Heart left ventricle (tissue), 13 donors: ENCODE data around the gene DUSP6.

Experiments used
- POLR2A ChIP-seq, 2 donors: fragments of 450-650 bp; IDR thresholded peaks; one replicate each; pipeline ENCODE4 v1.6.1; 2017; ENCODE audit warnings: antibody characterized with exemption in 2 of 2, mild to moderate bottlenecking in 2 of 2, moderate library complexity in 2 of 2
- TF ChIP-seq, protein P1 (sequence below), 12 donors: fragments of 200-600 bp; sonication (generic) in 4 of 12; IDR thresholded peaks; one replicate each; pipeline versions ENCODE4 v1.5.0 to v1.8.0; 2018 to 2022; ENCODE audit warnings: antibody characterized with exemption in 12 of 12, mild to moderate bottlenecking in 5 of 12
- donor health status: ischemic (EF 13 %, LVEDD 7.1; RV severe dilation, severe dysfunction).
- donor health status: DM: no; HTN: yes; CAD: no.
- donor health status: DM: no; HTN: no; CAD: no.
- donor health status: ischemic (EF 25% LVEDD 6.9; RV normal size, moderate dysfunction).
- donor health status: ischemic (EF 25% LVEDD 5.7; RV mildly dilated, moderate dysfunction).
- donor health status: ischemic (EF 35%, LVEDD 5.7; RV mildly dilated, moderate dysfunction).
- donor health status: nonischemic (EF 11% LVEDD 7.7; RV severe dilation, severe dysfunction).
- donor health status: DM: yes; HTN: yes; CAD: no.
- donor health status: PGD.
- donor health status: ischemic (EF 29% LVEDD 5.4; RV normal size, mild dysfunction).
- donor health status: nonischemic (EF 23%, LVEDD 6.1; RV moderate dilation, normal function).

DNA sequence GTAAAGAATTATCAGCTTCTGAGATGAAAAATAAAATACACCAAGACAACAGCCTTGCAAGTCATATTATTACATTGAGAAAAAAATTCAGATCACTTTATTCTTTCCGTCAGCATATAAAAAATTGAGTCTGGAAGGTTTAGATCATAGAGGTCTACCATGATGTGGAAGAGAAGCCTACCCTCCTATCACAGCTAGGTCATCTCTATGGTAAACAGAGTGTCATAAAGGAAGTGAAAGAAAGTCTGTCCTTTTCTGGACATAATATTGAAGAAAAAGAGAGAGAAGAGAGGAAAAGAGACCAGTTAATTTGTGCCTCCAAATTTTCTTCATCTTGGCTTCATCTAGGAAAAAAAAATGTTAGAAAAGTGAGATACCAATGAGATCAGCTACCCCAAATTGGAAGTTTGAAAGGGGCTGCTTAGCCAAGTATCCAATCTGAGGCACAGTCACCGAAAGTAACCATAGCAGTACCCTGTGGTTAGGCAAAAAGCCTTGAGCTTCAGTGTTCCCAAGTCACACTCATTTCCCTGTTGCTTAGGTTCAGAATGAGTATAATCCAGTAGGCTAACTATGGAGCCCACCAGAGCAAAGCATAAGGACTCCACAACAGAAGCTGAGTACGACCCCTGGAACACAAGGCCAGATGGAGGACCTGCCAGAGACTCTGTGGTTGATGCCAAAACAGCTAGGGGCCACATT is 38.1 kb downstream of the DUSP6 start:
- TF ChIP-seq, protein P1, sequence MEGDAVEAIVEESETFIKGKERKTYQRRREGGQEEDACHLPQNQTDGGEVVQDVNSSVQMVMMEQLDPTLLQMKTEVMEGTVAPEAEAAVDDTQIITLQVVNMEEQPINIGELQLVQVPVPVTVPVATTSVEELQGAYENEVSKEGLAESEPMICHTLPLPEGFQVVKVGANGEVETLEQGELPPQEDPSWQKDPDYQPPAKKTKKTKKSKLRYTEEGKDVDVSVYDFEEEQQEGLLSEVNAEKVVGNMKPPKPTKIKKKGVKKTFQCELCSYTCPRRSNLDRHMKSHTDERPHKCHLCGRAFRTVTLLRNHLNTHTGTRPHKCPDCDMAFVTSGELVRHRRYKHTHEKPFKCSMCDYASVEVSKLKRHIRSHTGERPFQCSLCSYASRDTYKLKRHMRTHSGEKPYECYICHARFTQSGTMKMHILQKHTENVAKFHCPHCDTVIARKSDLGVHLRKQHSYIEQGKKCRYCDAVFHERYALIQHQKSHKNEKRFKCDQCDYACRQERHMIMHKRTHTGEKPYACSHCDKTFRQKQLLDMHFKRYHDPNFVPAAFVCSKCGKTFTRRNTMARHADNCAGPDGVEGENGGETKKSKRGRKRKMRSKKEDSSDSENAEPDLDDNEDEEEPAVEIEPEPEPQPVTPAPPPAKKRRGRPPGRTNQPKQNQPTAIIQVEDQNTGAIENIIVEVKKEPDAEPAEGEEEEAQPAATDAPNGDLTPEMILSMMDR (IDR thresholded peaks at IDR 0.05): no peak
- TF ChIP-seq POLR2A (IDR thresholded peaks at IDR 0.05): no peak
